ENCODE data around the gene KLK1.
A peak's percentile ranks its signal among the peaks of the same experiment; 100 is the strongest.

The KLK1 gene

DNA sequence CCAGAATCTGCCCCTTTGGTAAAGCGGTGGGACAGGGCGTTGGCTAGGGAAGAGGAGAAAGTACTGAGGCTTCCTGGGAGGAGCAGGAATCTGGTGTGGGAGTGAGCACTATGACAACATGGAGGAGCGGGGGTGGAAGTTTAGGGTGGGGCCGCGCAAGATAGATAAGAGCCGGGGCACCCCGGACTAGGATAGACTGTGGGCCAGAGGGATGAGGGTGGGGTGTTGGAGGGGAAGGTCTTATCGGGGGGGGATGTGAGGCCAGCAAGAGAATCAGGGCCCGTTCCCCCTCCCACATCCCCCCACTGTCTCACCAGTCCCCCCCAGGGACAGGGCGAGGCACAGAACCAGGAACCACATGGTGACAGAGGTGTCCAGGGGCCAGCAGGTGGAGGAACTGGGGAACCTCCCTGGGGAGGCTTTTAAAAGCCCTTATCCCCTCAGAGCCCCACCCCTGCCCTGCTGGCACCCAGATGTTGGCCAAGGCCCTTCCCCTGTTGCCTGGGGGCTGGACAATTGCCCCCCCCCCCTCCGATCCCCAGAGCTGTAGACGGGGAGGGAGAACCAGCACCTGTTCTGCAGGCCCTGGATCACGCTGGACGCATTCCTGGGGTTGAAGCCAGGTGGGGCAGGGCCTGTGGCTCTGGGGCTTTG is at the start of gene KLK1:
TSS of gene KLK1 (minus strand) at position 399 of the 654 bp plus-strand sequence. CDS start at position 360, 39 bp downstream.
- no peak for DNase-seq (ENCODE audit: low read depth in 3 of 3)

DNA sequence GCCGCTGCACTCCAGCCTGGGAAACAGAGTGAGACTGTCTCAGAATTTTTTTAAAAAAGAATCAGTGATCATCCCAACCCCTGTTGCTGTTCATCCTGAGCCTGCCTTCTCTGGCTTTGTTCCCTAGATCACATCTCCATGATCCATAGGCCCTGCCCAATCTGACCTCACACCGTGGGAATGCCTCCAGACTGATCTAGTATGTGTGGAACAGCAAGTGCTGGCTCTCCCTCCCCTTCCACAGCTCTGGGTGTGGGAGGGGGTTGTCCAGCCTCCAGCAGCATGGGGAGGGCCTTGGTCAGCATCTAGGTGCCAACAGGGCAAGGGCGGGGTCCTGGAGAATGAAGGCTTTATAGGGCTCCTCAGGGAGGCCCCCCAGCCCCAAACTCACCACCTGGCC is 49.5 kb upstream of the KLK1 start, which contains the start of gene KLK2:
TSS of gene KLK2 (plus strand) at position 384 of the 400 bp plus-strand sequence. CDS start 35 bp downstream, outside the sequence.
- no peak for DNase-seq (ENCODE audit: low read depth in 3 of 3)

- DNase-seq (ENCODE audit: low read depth in 3 of 3) = peak in 2 of 3 donors; percentile 13 to 41
These were observed 47.0 kb upstream of the KLK1 start for GRCh38 chr19:50870417-50871089.

DNA sequence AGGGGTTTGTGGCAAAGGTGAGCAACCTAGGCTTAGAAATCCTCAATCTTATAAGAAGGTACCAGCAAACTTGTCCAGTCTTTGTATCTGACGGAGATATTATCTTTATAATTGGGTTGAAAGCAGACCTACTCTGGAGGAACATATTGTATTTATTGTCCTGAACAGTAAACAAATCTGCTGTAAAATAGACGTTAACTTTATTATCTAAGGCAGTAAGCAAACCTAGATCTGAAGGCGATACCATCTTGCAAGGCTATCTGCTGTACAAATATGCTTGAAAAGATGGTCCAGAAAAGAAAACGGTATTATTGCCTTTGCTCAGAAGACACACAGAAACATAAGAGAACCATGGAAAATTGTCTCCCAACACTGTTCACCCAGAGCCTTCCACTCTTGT is 45.9 kb upstream of the KLK1 start:
- no peak for DNase-seq (ENCODE audit: low read depth in 3 of 3)

DNA sequence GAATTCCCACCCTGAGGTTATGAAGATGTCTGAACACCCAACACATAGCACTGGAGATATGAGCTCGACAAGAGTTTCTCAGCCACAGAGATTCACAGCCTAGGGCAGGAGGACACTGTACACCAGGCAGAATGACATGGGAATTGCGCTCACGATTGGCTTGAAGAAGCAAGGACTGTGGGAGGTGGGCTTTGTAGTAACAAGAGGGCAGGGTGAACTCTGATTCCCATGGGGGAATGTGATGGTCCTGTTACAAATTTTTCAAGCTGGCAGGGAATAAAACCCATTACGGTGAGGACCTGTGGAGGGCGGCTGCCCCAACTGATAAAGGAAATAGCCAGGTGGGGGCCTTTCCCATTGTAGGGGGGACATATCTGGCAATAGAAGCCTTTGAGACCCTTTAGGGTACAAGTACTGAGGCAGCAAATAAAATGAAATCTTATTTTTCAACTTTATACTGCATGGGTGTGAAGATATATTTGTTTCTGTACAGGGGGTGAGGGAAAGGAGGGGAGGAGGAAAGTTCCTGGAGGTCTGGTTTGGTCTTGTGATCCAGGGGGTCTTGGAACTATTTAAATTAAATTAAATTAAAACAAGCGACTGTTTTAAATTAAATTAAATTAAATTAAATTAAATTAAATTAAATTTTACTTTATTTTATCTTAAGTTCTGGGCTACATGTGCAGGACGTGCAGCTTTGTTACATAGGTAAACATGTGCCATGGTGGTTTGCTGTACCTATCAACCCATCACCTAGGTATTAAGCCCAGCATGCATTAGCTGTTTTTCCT is 38.1 kb upstream of the KLK1 start:
- DNase-seq (ENCODE audit: low read depth in 3 of 3) = no peak

- DNase-seq (ENCODE audit: low read depth in 3 of 3) = no peak
These were observed 37.4 kb upstream of the KLK1 start for GRCh38 chr19:50861010-50861409.

DNA sequence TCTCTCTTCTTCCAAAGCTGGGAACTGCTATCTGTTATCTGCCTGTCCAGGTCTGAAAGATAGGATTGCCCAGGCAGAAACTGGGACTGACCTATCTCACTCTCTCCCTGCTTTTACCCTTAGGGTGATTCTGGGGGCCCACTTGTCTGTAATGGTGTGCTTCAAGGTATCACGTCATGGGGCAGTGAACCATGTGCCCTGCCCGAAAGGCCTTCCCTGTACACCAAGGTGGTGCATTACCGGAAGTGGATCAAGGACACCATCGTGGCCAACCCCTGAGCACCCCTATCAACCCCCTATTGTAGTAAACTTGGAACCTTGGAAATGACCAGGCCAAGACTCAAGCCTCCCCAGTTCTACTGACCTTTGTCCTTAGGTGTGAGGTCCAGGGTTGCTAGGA is 36.3 kb upstream of the KLK1 start:
- no peak for DNase-seq (ENCODE audit: low read depth in 3 of 3)

DNA sequence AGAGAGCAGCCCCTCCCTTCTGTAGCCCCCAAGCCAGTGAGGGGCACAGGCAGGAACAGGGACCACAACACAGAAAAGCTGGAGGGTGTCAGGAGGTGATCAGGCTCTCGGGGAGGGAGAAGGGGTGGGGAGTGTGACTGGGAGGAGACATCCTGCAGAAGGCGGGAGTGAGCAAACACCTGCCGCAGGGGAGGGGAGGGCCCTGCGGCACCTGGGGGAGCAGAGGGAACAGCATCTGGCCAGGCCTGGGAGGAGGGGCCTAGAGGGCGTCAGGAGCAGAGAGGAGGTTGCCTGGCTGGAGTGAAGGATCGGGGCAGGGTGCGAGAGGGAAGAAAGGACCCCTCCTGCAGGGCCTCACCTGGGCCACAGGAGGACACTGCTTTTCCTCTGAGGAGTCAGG is 35.3 kb upstream of the KLK1 start:
- no peak for DNase-seq (ENCODE audit: low read depth in 3 of 3)

- no peak for DNase-seq (ENCODE audit: low read depth in 3 of 3)
These were observed 33.8 kb upstream of the KLK1 start for GRCh38 chr19:50857366-50857765.

- no peak for DNase-seq (ENCODE audit: low read depth in 3 of 3)
These were observed 31.2 kb upstream of the KLK1 start, which contains the start of gene KLK3 for GRCh38 chr19:50854636-50855410. Gene KLK3 (plus strand): TSS chr19:50854915. CDS start chr19:50854956, 41 bp downstream.

DNA sequence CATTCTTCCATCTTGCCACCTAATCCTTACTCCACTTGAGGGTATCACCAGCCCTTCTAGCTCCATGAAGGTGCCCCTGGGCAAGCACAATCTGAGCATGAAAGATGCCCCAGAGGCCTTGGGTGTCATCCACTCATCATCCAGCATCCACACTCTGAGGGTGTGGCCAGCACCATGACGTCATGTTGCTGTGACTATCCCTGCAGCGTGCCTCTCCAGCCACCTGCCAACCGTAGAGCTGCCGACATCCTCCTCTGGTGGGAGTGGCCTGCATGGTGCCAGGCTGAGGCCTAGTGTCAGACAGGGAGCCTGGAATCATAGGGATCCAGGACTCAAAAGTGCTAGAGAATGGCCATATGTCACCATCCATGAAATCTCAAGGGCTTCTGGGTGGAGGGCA is 28.0 kb upstream of the KLK1 start:
- no peak for DNase-seq (ENCODE audit: low read depth in 3 of 3)

- DNase-seq (ENCODE audit: low read depth in 3 of 3) = no peak
These were observed 27.2 kb upstream of the KLK1 start for GRCh38 chr19:50850738-50851137.

- DNase-seq (ENCODE audit: low read depth in 3 of 3) = no peak
These were observed 20.8 kb upstream of the KLK1 start for GRCh38 chr19:50844296-50844935.

GRCh38 chr19:50843701-50844221 is 20.2 kb upstream of the KLK1 start:
- no peak for DNase-seq (ENCODE audit: low read depth in 3 of 3)

DNA sequence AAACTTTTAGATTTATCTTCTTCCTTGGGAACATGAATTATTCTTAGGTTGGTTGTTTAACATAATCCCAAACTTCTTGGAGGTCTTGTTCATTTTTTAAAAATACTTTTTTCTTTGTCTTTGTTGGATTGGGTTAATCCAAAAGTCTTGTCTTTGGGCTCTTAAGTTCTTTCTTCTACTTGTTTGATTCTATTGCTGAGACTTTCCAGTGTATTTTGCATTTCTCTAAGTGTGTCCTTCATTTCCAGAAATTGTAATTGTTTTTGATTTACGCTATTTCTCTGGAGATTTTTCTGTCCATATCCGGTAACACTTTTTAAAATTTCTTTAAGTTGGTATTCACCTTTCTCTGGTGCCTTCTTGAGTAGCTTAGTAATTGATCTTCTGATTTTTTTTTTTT is 19.6 kb upstream of the KLK1 start:
- DNase-seq (ENCODE audit: low read depth in 3 of 3) = no peak

GRCh38 chr19:50842130-50842529 is 18.5 kb upstream of the KLK1 start:
- DNase-seq (ENCODE audit: low read depth in 3 of 3) = no peak

- no peak for DNase-seq (ENCODE audit: low read depth in 3 of 3)
These were observed 16.4 kb upstream of the KLK1 start for GRCh38 chr19:50839712-50840655.

- no peak for DNase-seq (ENCODE audit: low read depth in 3 of 3)
These were observed 14.7 kb upstream of the KLK1 start for GRCh38 chr19:50838239-50838638.

DNA sequence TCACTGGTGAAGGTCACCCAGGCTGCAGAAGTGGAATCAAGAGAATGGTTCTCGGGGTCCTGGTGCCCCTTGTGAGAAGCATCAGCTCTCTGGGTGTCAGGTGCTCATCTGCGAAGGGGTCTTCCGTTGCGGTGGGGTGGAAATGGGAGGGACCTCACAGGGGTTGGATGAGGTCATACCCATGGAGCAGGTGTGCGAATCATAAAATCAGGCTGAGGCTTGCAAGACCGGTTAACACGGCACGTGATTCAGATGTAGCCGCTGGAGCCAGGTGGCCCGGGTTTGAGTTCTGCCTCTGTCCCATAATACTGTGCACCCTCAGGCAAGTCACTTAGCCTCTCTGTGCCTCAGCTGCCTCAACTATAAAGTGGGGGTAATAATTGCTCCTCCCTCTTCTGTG is 13.7 kb upstream of the KLK1 start:
- DNase-seq (ENCODE audit: low read depth in 3 of 3) = no peak

Data from stimulated activated CD4-positive, alpha-beta T cell treated with anti-CD3 and anti-CD28 coated beads, TNF-alpha, amount 100 ng/mL, for 48 hours (primary cell).